SU-DHL-6 (cell line): ENCODE data around the gene MALRD1.

Source experiments
- H2AFZ ChIP-seq: fragments of 200-600 bp; sonication (generic); 2 replicates; pipeline ENCODE4 v1.6.1; 2014; ENCODE audit warnings: low read depth, mild to moderate bottlenecking, moderate library complexity, mixed read lengths, antibody characterized with exemption, low read length; ENCODE audit not compliant: severe bottlenecking
- H3F3A ChIP-seq: fragments of 200-600 bp; shearing (Covaris generic); 2 replicates; pipeline ENCODE4 v1.6.0; 2016; ENCODE audit warnings: antibody characterized with exemption, mild to moderate bottlenecking; ENCODE audit not compliant: insufficient read depth
- H3K27ac ChIP-seq: fragments of 200-600 bp; sonication (generic); 2 replicates; pipeline ENCODE4 v1.5.1; 2016; ENCODE audit warnings: low read depth, mild to moderate bottlenecking, low read length, moderate library complexity, mixed read lengths
- H3K27me3 ChIP-seq: fragments of 200-600 bp; sonication (generic), shearing (Covaris generic); 2 replicates; pipeline ENCODE4 v1.6.0; 2014; ENCODE audit warnings: mild to moderate bottlenecking, low read length
- H3K36me3 ChIP-seq: fragments of 200-600 bp; sonication (generic); 2 replicates; pipeline ENCODE4 v1.6.1; 2014; ENCODE audit warnings: mild to moderate bottlenecking, low read length, mixed read lengths
- H3K4me2 ChIP-seq: fragments of 300-600, 200-600 bp; shearing (Covaris generic), sonication (generic); 2 replicates; pipeline ENCODE4 v1.6.0; 2014; ENCODE audit warnings: low read length, low read depth, mild to moderate bottlenecking; ENCODE audit not compliant: poor library complexity, severe bottlenecking
- H3K4me3 ChIP-seq: fragments of 200-600 bp; sonication (generic); 2 replicates; pipeline ENCODE4 v1.5.1; 2014; ENCODE audit warnings: antibody characterized with exemption, low read length, mild to moderate bottlenecking, mixed read lengths; ENCODE audit not compliant: insufficient read depth, poor library complexity, severe bottlenecking
- H3K79me2 ChIP-seq: fragments of 200-600 bp; sonication (generic); 2 replicates; pipeline ENCODE4 v1.6.1; 2014; ENCODE audit warnings: mild to moderate bottlenecking, low read length, moderate library complexity; ENCODE audit not compliant: insufficient read depth
- H3K9ac ChIP-seq: fragments of 200-600 bp; sonication (generic); 2 replicates; pipeline ENCODE4 v1.7.0; 2014; ENCODE audit warnings: mild to moderate bottlenecking, low read length
- H3K9me2 ChIP-seq: fragments of 200-600 bp; sonication (generic); replicated peaks from 2 replicates; pipeline ENCODE4 v1.6.1; 2014; ENCODE audit warnings: low read length; ENCODE audit not compliant: insufficient read depth
- H3K9me3 ChIP-seq: fragments of 200-600 bp; sonication (generic); 2 replicates; pipeline ENCODE4 v1.6.1; 2014; ENCODE audit warnings: low read length, mixed read lengths; ENCODE audit not compliant: insufficient read depth
- H4K20me1 ChIP-seq: fragments of 200-600 bp; sonication (generic); 2 replicates; pipeline ENCODE4 v1.6.1; 2014; ENCODE audit warnings: low read depth, mild to moderate bottlenecking, antibody characterized with exemption, low read length, moderate library complexity, mixed read lengths
- EZH2phosphoT487 ChIP-seq: fragments of 200-600 bp; sonication (generic), shearing (Covaris generic); conservative IDR thresholded peaks from 2 replicates; pipeline ENCODE4 v1.6.1; 2018; ENCODE audit warnings: mild to moderate bottlenecking, antibody characterized with exemption, low read length, moderate library complexity, mixed read lengths
- TF ChIP-seq, protein P1 (sequence below): fragments of 200-600 bp; sonication (generic); IDR thresholded peaks from one replicate; pipeline ENCODE4 v1.5.1; 2017; ENCODE audit warnings: antibody characterized with exemption, mild to moderate bottlenecking, low read length, moderate library complexity; ENCODE audit not compliant: insufficient read depth, poor library complexity, severe bottlenecking

MALRD1 gene

DNA sequence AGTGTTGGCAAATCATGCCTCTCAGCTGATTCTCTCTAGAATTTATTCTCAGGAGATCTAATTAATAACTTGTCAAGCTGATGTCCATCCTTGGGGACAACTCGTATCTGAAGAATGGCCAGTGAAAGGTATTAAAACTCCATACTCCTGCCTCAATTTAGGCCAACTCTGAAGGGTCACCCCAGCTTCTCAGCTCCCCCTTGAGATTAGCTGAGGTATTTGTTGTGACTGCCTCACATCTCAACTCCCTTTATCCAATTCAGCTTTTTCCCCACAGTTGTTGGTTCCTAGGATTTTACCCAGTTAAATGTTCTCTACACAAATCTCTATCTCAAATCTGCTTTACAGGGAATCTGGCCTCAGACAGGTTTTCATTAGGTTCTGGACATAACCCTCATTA lies 182.4 kb downstream of the MALRD1 start:
- Histone ChIP-seq H3K27ac (no peak overlapping the region), H3K27me3 (no peaks in the 10 kb centered on the region)

DNA sequence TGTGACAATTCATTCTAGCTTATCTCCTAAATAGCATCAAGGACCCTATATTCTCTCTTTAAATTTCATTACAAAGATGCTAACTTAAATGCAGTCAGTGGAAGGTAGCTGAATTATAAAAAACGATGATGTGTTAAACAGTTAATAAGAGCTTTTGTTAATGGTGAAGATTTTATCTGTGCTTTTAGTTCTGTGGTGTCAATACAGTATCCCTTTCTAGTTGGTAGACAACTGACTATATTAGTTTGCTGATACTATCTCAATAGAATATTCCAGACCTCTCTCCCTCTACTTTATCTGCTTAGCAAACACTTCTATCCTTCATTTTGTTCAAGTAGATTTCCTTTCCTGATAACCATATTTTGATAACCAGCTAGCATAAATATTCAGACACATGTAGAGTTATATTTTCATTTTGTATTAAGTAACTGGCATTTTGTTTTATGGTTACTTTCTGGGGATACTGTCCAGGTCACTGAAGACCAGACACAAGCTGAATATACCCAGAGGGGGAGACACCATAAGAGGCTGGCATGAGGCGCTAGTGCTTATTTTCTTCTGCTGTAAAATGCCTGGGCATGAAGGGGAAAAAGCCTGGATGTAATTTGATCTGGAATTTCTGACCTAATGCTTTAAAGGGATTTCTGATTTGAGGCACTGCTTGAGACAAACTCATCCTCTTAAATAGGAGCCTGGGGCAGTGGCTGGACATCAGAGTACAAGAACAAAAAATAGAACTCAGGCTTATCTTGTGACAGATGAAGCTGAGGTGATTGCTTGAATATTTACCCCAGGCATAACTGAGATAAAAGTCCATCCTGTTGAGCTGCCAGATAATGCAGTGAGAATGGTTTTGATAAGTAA lies 197.5 kb downstream of the MALRD1 start:
- no peaks in the 10 kb centered on the region for H3K27me3 ChIP-seq
- no peak overlapping the region for H3K4me3 ChIP-seq
- H3K9ac ChIP-seq, result no peak overlapping the region
- no peak overlapping the region for H3K27ac ChIP-seq
- H4K20me1 ChIP-seq, result no peaks in the 10 kb centered on the region
- H3K9me3 ChIP-seq, result no peaks in the 10 kb centered on the region
- no peaks in the 10 kb centered on the region for H3K79me2 ChIP-seq
- H3K4me2 ChIP-seq, result no peak overlapping the region
- no peak overlapping the region for H2AFZ ChIP-seq
- no peaks in the 10 kb centered on the region for H3F3A ChIP-seq
- TF ChIP-seq, protein P1, sequence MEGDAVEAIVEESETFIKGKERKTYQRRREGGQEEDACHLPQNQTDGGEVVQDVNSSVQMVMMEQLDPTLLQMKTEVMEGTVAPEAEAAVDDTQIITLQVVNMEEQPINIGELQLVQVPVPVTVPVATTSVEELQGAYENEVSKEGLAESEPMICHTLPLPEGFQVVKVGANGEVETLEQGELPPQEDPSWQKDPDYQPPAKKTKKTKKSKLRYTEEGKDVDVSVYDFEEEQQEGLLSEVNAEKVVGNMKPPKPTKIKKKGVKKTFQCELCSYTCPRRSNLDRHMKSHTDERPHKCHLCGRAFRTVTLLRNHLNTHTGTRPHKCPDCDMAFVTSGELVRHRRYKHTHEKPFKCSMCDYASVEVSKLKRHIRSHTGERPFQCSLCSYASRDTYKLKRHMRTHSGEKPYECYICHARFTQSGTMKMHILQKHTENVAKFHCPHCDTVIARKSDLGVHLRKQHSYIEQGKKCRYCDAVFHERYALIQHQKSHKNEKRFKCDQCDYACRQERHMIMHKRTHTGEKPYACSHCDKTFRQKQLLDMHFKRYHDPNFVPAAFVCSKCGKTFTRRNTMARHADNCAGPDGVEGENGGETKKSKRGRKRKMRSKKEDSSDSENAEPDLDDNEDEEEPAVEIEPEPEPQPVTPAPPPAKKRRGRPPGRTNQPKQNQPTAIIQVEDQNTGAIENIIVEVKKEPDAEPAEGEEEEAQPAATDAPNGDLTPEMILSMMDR, result no peak
- TF ChIP-seq EZH2phosphoT487, result no peak
- no peaks in the 10 kb centered on the region for H3K9me2 ChIP-seq
- no peaks in the 10 kb centered on the region for H3K36me3 ChIP-seq

More for the DNA sequence above, 182.4 kb downstream of the MALRD1 start:
- H3F3A ChIP-seq, result no peaks in the 10 kb centered on the region
- no peaks in the 10 kb centered on the region for H3K36me3 ChIP-seq
- no peaks in the 10 kb centered on the region for H3K79me2 ChIP-seq
- H2AFZ ChIP-seq, result no peak overlapping the region
- no peaks in the 10 kb centered on the region for H3K9me2 ChIP-seq
- TF ChIP-seq EZH2phosphoT487, result no peak
- TF ChIP-seq, protein P1, result no peak
- no peak overlapping the region for H3K4me3 ChIP-seq
- H3K9ac ChIP-seq, result no peak overlapping the region
- no peaks in the 10 kb centered on the region for H4K20me1 ChIP-seq
- H3K9me3 ChIP-seq, result no peaks in the 10 kb centered on the region
- H3K4me2 ChIP-seq, result no peak overlapping the region

DNA sequence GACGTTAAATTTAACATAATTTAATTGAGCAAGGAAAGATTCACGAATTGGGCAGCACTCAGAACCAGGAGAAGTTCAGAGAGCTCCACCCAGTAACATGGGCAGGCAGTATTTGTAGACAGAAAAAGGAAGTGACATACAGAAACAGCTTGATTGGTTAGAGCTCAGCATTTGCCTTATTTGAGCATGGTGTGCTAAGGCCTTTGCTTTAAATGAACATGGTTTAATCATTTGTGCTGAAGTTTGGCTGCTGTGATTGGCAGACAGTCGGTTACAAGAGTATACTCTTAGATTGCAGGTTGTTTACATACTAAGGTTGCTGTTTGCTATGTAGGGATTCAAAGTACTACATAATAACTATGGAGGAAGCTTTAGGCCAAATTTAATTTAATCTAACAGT lies 199.2 kb downstream of the MALRD1 start:
- no peaks in the 10 kb centered on the region for H3F3A ChIP-seq
- H3K79me2 ChIP-seq, result no peaks in the 10 kb centered on the region
- no peaks in the 10 kb centered on the region for H3K9me3 ChIP-seq
- H3K27ac ChIP-seq, result no peak overlapping the region
- H3K4me3 ChIP-seq, result no peak overlapping the region
- H3K36me3 ChIP-seq, result no peaks in the 10 kb centered on the region
- H4K20me1 ChIP-seq, result no peaks in the 10 kb centered on the region
- TF ChIP-seq, protein P1, result no peak
- no peak for TF ChIP-seq EZH2phosphoT487
- no peak overlapping the region for H3K9ac ChIP-seq
- H3K4me2 ChIP-seq, result no peak overlapping the region
- no peak overlapping the region for H2AFZ ChIP-seq
- H3K9me2 ChIP-seq, result no peaks in the 10 kb centered on the region
- H3K27me3 ChIP-seq, result no peaks in the 10 kb centered on the region
